GM19351 (cell line): ENCODE results near the gene BBLN.
"Not testable (repeated sequence)": the region's sequence is repeated elsewhere in the genome, so short reads cannot be mapped to it uniquely, and the experiment has no call there.

ENCODE experiments used
- ATAC-seq: cut with Tn5 transposase; IDR thresholded peaks from one replicate; pipeline ENCODE4 v1.9.1; 2021; ENCODE audit warnings: mild to moderate bottlenecking, moderate library complexity; ENCODE audit not compliant: unreplicated experiment

BBLN gene

GRCh38 chr9:128159784-128160602 lies at the start of gene BBLN:
BBLN (plus strand) TSS chr9:128160265; CDS start chr9:128160408, 143 bp downstream.
- peak; percentile 71 for ATAC-seq

- not testable (repeated sequence) for ATAC-seq
Observed at GRCh38 chr9:128111726-128112125, 48.3 kb upstream of the BBLN start.

- no peak for ATAC-seq
Observed at GRCh38 chr9:128113526-128114325, 46.3 kb upstream of the BBLN start.

GRCh38 chr9:128114326-128115186 lies 45.5 kb upstream of the BBLN start:
- ATAC-seq, result no peak

- ATAC-seq, result no peak
Observed at GRCh38 chr9:128115187-128116103, 44.6 kb upstream of the BBLN start.

GRCh38 chr9:128116104-128117083 lies 43.7 kb upstream of the BBLN start:
- ATAC-seq, result no peak

- peak; percentile 67 for ATAC-seq
Observed at GRCh38 chr9:128117613-128118471, 42.2 kb upstream of the BBLN start.

- ATAC-seq, result no peak
Observed at GRCh38 chr9:128118472-128118857, 41.6 kb upstream of the BBLN start.

GRCh38 chr9:128118971-128119665 lies 40.9 kb upstream of the BBLN start:
- ATAC-seq, result no peak

GRCh38 chr9:128120061-128120740 lies 39.9 kb upstream of the BBLN start:
- no peak for ATAC-seq

GRCh38 chr9:128120741-128121465 lies 39.2 kb upstream of the BBLN start:
- no peak for ATAC-seq

- ATAC-seq, result no peak
Observed at GRCh38 chr9:128121466-128121810, 38.6 kb upstream of the BBLN start.

GRCh38 chr9:128121924-128122808 lies 37.9 kb upstream of the BBLN start:
- ATAC-seq, result no peak

- ATAC-seq, result no peak
Observed at GRCh38 chr9:128122809-128123175, 37.3 kb upstream of the BBLN start.

GRCh38 chr9:128123451-128124080 lies 36.5 kb upstream of the BBLN start:
- no peak for ATAC-seq
